Psoas muscle (tissue), 8 donors: ENCODE data around the gene AGBL5. TPM values are rescaled to one million over a fixed set of nuclear protein-coding genes. Genes with fewer than 3 reads are reported as not detected.

Source experiments
- ATAC-seq, 4 donors: fragments of 200-7000 bp; cut with Tn5 transposase; one replicate each; pipeline ENCODE4 v1.9.1; 2020; ENCODE audit warnings: moderate library complexity in 3 of 4, mild to moderate bottlenecking in 2 of 4
- DNase-seq, 2 donors: peaks; one replicate each; pipeline ENCODE4 v3.0.0-alpha.2; 2020
- H3K27ac ChIP-seq: fragments of 200-600 bp; one replicate; pipeline ENCODE4 v1.8.0; 2022
- H3K27me3 ChIP-seq, 3 donors: fragments of 200-600 bp in 1 of 3; one replicate each; pipeline versions ENCODE4 v1.6.1 to v1.8.0; 2013 to 2022; ENCODE audit warnings: low read length in 2 of 3, mild to moderate bottlenecking in 2 of 3, moderate library complexity in 1 of 3; ENCODE audit not compliant: insufficient read depth in 3 of 3
- H3K36me3 ChIP-seq, 2 donors: fragments of 200-600 bp in 1 of 2; one replicate each; pipeline versions ENCODE4 v1.6.1 to v1.8.0; 2013 to 2022; ENCODE audit warnings: low read depth in 1 of 2, mild to moderate bottlenecking in 1 of 2, moderate library complexity in 1 of 2; ENCODE audit not compliant: insufficient read depth in 1 of 2
- H3K4me1 ChIP-seq: fragments of 200-600 bp; one replicate; pipeline ENCODE4 v1.8.0; 2022
- H3K4me3 ChIP-seq: fragments of 200-600 bp; one replicate; pipeline ENCODE4 v1.8.0; 2022; ENCODE audit warnings: mild to moderate bottlenecking
- H3K9me3 ChIP-seq: fragments of 200-600 bp; one replicate; pipeline ENCODE4 v1.8.0; 2022
- WGBS, 3 donors: extraction: QIAGEN DNeasy Blood & Tissue Kit; methylation state at CpG; one replicate each; pipeline versions ENCODE4 v1.1.6 to v1.1.7; 2013; 5-methylcytosine and 5-hydroxymethylcytosine counted together
- intact Hi-C, 2 donors: fragments of 100-400 bp; cut with DNase I; formaldehyde crosslinking; loops; one replicate each; pipeline versions ENCODE4 v1.11.0 to v1.14.2; 2022
- polyA plus RNA-seq, 3 donors: library from polyadenylated mRNA; stranded (reverse); fragments of 200-250 nt; gene quantifications; one replicate each; pipeline ENCODE4 v1.2.3, GENCODE V29; 2013
- total RNA-seq, 4 donors: library from RNA; stranded (reverse); fragmentation: NEBNext Ultra II Directional in 2 of 4; extraction: Animal tissue kit (Norgen Biotek cat#: 25700) in 2 of 4; gene quantifications; one replicate each; pipeline versions ENCODE4 v1.2.1 to v1.2.4, GENCODE V29; 2021 to 2023
- TF ChIP-seq, protein P1 (sequence below): fragments of 200-600 bp; IDR thresholded peaks from one replicate; pipeline ENCODE4 v1.8.0; 2022; ENCODE audit warnings: antibody characterized with exemption
- donor health status: healthy with polysubstance abuse.
- donor health status: DM: no; HTN: no; CAD: no; lungs with moderate emphysema.
- donor health status: Bipolar disorder and iron deficiency.
- donor health status: healthy.
- donor health status: DM: yes; HTN: yes; CAD: no.
- donor health status: DM: no; HTN: no; CAD: no.
- donor health status: DM: no; HTN: no; CAD: no.
- donor health status: DM: yes; HTN: yes; CAD: no.

The AGBL5 gene
- total and polyA plus RNA-seq, 7 donors = 3.6 to 8.6 (median 5.5) TPM

DNA sequence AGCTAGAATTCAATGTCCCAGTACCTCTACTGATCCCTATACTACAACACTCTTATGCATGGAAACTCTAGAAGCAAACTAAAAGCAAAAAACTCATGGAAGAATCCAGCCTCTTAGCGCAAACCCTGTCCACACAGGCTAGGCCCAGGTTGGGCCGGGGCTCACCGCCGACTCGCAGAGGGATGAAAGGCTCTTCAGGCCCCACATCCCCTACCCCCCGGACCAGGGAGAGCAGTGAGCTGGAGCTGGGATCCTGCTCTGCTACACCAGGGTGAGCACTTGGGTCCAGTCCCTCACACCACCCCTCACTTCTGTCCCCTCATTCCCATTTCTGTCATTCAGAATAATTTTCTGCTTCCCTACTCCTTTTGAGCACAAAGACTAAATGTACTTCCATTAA is 18.0 kb downstream of the AGBL5 start:
- no peaks in the 10 kb centered on the region for H3K27me3 ChIP-seq
- H3K4me1 ChIP-seq = peaks cover 16% of the 10 kb centered on the region
- intact Hi-C loops = no loop called here
- no peak overlapping the region for H3K27ac ChIP-seq
- WGBS, 3 donors = 86 to 94% (median 94%) methylated on average over 6 of the region's 6 CpGs
- no peaks in the 10 kb centered on the region for H3K9me3 ChIP-seq
- TF ChIP-seq, protein P1, sequence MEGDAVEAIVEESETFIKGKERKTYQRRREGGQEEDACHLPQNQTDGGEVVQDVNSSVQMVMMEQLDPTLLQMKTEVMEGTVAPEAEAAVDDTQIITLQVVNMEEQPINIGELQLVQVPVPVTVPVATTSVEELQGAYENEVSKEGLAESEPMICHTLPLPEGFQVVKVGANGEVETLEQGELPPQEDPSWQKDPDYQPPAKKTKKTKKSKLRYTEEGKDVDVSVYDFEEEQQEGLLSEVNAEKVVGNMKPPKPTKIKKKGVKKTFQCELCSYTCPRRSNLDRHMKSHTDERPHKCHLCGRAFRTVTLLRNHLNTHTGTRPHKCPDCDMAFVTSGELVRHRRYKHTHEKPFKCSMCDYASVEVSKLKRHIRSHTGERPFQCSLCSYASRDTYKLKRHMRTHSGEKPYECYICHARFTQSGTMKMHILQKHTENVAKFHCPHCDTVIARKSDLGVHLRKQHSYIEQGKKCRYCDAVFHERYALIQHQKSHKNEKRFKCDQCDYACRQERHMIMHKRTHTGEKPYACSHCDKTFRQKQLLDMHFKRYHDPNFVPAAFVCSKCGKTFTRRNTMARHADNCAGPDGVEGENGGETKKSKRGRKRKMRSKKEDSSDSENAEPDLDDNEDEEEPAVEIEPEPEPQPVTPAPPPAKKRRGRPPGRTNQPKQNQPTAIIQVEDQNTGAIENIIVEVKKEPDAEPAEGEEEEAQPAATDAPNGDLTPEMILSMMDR = no peak
- H3K4me3 ChIP-seq = no peak overlapping the region
- H3K36me3 ChIP-seq = peaks cover 6 to 50% of the 10 kb centered on the region in 2 donors
- no peak for ATAC-seq
- DNase-seq = no peak

GRCh38 chr2:27069961-27070618 is 18.6 kb downstream of the AGBL5 start:
- peaks cover 16% of the 10 kb centered on the region for H3K4me1 ChIP-seq
- intact Hi-C loops = loop anchor here in 1 of 2 donors (2.0 kb wide), 1 partner anchor 17 kb away; no protein-coding TSS in a partner anchor
- TF ChIP-seq, protein P1 = no peak
- no peak for DNase-seq
- no peaks in the 10 kb centered on the region for H3K27me3 ChIP-seq
- H3K27ac ChIP-seq = no peak overlapping the region
- H3K36me3 ChIP-seq = peaks cover 6 to 48% of the 10 kb centered on the region in 2 donors
- peak overlapping the region; percentile 90 for H3K4me3 ChIP-seq
- no peaks in the 10 kb centered on the region for H3K9me3 ChIP-seq
- WGBS, 3 donors = 76 to 80% (median 79%) methylated on average over 8 of the region's 8 CpGs
- ATAC-seq = no peak

DNA sequence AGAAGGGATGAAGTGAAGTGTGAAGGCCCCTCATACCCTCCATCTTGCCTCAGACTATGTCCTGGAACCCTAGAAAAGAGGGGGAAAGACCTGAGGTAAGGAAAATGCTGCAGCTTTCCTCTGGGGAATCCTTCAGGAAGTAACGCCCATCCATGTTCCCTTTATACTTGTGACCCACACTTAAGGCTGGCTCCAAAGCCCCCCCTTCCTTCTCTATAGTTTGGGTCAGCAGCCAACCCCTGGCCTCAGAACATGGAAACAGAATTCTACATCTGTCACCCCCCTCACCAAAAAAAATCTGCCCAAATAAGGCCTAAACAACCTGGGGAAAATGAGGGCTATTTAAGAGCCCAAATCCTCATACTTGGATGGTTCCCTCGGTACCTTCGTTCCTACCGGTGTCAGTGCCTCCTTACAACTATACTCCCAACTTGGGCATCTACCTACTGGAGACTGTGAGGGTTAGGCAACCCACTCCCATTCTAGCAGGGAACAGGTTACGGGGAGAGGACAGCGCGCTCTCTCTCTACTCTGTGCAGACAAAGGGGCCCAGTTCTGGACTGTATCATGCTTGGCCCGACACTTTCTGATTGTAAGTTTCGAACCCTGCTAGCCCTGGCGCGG is 19.3 kb downstream of the AGBL5 start:
- intact Hi-C loops = loop anchor here in 1 of 2 donors (2.0 kb wide), 1 partner anchor 18 kb away; no protein-coding TSS in a partner anchor
- 2 to 4% (median 3%) methylated on average over 11 of the region's 11 CpGs for WGBS, 3 donors
- H3K4me1 ChIP-seq = peaks cover 16% of the 10 kb centered on the region

GRCh38 chr2:27071277-27071989 is 20.0 kb downstream of the AGBL5 start, which contains the start of gene OST4:
Gene OST4 (minus strand): TSS chr2:27071654.
- H3K4me1 ChIP-seq = peaks cover 16% of the 10 kb centered on the region
- intact Hi-C loops = loop anchor here in 1 of 2 donors (2.0 kb wide), 1 partner anchor 19 kb away; no protein-coding TSS in a partner anchor
- TF ChIP-seq, protein P1 = no peak

More for the DNA sequence above, 19.3 kb downstream of the AGBL5 start:
- TF ChIP-seq, protein P1 = no peak
- H3K9me3 ChIP-seq = no peaks in the 10 kb centered on the region
- ATAC-seq = peak; percentile 2 to 7 (median 2)
- no peaks in the 10 kb centered on the region for H3K27me3 ChIP-seq
- peak overlapping the region; percentile 90 for H3K4me3 ChIP-seq
- DNase-seq = no peak
- H3K36me3 ChIP-seq = peaks cover 6 to 41% of the 10 kb centered on the region in 2 donors
- H3K27ac ChIP-seq = peak overlapping the region; percentile 88

More at GRCh38 chr2:27071277-27071989, 20.0 kb downstream of the AGBL5 start, which contains the start of gene OST4:
- DNase-seq (peak; percentile 95 to 97), ATAC-seq (peak; percentile 96 to 98 (median 96))
- H3K36me3 ChIP-seq = peaks cover 6 to 36% of the 10 kb centered on the region in 2 donors
- H3K27ac ChIP-seq = peak within 1 kb of the TSS; percentile 88
- WGBS, 3 donors = 1% methylated on average over 50 to 86 of the region's 86 CpGs
- no peaks in the 10 kb centered on the region for H3K9me3 ChIP-seq
- H3K4me3 ChIP-seq = peak within 1 kb of the TSS; percentile 90
- no peaks in the 10 kb centered on the region for H3K27me3 ChIP-seq
